PC-3 (cell line): ENCODE data around the gene MRPL48.

Experiments used
- CTCF ChIP-seq: fragments of 300-600 bp; sonication (generic); conservative IDR thresholded peaks from 2 replicates; pipeline ENCODE4 v1.5.1; 2017; ENCODE audit warnings: antibody characterized with exemption, low read depth, mild to moderate bottlenecking, low read length
- EZH2 ChIP-seq: fragments of 300-600 bp; sonication (generic); IDR thresholded peaks from one replicate; pipeline ENCODE4 v1.6.1; 2017; ENCODE audit warnings: antibody characterized with exemption, mild to moderate bottlenecking, low read length; ENCODE audit not compliant: unreplicated experiment
- EZH2phosphoT487 ChIP-seq: fragments of 300-600 bp; sonication (generic); IDR thresholded peaks from 2 replicates; pipeline ENCODE4 v1.6.1; 2018; ENCODE audit warnings: mild to moderate bottlenecking, antibody characterized with exemption, low read length, borderline replicate concordance

DNA sequence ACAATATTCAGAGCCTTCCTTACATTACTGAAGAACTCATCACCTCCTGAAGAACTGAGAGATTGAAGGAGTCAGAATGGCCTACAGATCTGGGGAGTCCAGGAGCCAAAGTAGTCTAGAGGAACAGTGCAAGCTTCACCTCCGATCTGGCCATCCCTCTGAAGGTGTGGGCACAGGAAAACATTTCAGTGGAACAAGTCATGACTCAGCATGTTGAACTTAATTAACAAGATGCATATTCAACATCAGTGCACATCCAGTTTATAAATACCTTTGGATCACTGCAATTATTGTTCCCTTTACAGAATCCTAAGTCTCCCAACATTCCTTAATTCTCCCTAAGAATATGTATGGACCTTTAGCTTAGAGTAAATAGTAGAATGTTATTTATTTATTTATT lies 114.6 kb downstream of the MRPL48 start:
- TF ChIP-seq CTCF (no peak), EZH2phosphoT487 (no peak), EZH2 (no peak)
